ENCODE measurements around the gene IKZF3.

The IKZF3 gene

GRCh38 chr17:39846205-39846604 is 17.9 kb downstream of the IKZF3 start:
- no peak overlapping the region for H2AFZ ChIP-seq (ENCODE audit: low read depth, low read length)
- no peak overlapping the region for H3K4me3 ChIP-seq (ENCODE audit: low read length)
- no peaks in the 10 kb centered on the region for H3K4me1 ChIP-seq (ENCODE audit: insufficient read depth, low read length)
- no peaks in the 10 kb centered on the region for H3K9me3 ChIP-seq (ENCODE audit: low read length)
- no peaks in the 10 kb centered on the region for H3K36me3 ChIP-seq (ENCODE audit: insufficient read depth, low read length)
- peaks cover 22% of the 10 kb centered on the region for H3K27me3 ChIP-seq (ENCODE audit: insufficient read depth, low read length)

- H3K9me3 ChIP-seq (ENCODE audit: low read length): no peaks in the 10 kb centered on the region
- H3K36me3 ChIP-seq (ENCODE audit: insufficient read depth, low read length): no peaks in the 10 kb centered on the region
- H2AFZ ChIP-seq (ENCODE audit: low read depth, low read length): no peak overlapping the region
- no peak overlapping the region for H3K4me3 ChIP-seq (ENCODE audit: low read length)
- no peaks in the 10 kb centered on the region for H3K4me1 ChIP-seq (ENCODE audit: insufficient read depth, low read length)
- H3K27me3 ChIP-seq (ENCODE audit: insufficient read depth, low read length): peaks cover 22% of the 10 kb centered on the region
These were observed 18.9 kb downstream of the IKZF3 start for GRCh38 chr17:39845052-39845846.

- Histone ChIP-seq H3K9me3 (ENCODE audit: low read length) (no peaks in the 10 kb centered on the region), H3K27me3 (ENCODE audit: insufficient read depth, low read length) (peaks cover 12% of the 10 kb centered on the region), H3K36me3 (ENCODE audit: insufficient read depth, low read length) (no peaks in the 10 kb centered on the region), H3K4me3 (ENCODE audit: low read length) (no peak overlapping the region), H3K4me1 (ENCODE audit: insufficient read depth, low read length) (no peaks in the 10 kb centered on the region), H2AFZ (ENCODE audit: low read depth, low read length) (no peak overlapping the region)
These were observed 22.9 kb downstream of the IKZF3 start for GRCh38 chr17:39841134-39841683.

- H3K27me3 ChIP-seq (ENCODE audit: insufficient read depth, low read length): peaks cover 4% of the 10 kb centered on the region
- H3K4me1 ChIP-seq (ENCODE audit: insufficient read depth, low read length): no peaks in the 10 kb centered on the region
- H2AFZ ChIP-seq (ENCODE audit: low read depth, low read length): no peak overlapping the region
- peaks cover 5% of the 10 kb centered on the region for H3K9me3 ChIP-seq (ENCODE audit: low read length)
- no peak overlapping the region for H3K4me3 ChIP-seq (ENCODE audit: low read length)
- no peaks in the 10 kb centered on the region for H3K36me3 ChIP-seq (ENCODE audit: insufficient read depth, low read length)
These were observed 25.3 kb downstream of the IKZF3 start for GRCh38 chr17:39838784-39839183.

- Histone ChIP-seq H3K4me3 (ENCODE audit: low read length) (no peak overlapping the region), H3K36me3 (ENCODE audit: insufficient read depth, low read length) (no peaks in the 10 kb centered on the region), H2AFZ (ENCODE audit: low read depth, low read length) (no peak overlapping the region), H3K4me1 (ENCODE audit: insufficient read depth, low read length) (no peaks in the 10 kb centered on the region), H3K27me3 (ENCODE audit: insufficient read depth, low read length) (peaks cover 1% of the 10 kb centered on the region), H3K9me3 (ENCODE audit: low read length) (peaks cover 5% of the 10 kb centered on the region)
These were observed 26.1 kb downstream of the IKZF3 start for GRCh38 chr17:39838057-39838456.

- Histone ChIP-seq H3K4me3 (ENCODE audit: low read length) (no peak overlapping the region), H3K36me3 (ENCODE audit: insufficient read depth, low read length) (no peaks in the 10 kb centered on the region), H3K9me3 (ENCODE audit: low read length) (peaks cover 5% of the 10 kb centered on the region), H2AFZ (ENCODE audit: low read depth, low read length) (no peak overlapping the region), H3K4me1 (ENCODE audit: insufficient read depth, low read length) (no peaks in the 10 kb centered on the region), H3K27me3 (ENCODE audit: insufficient read depth, low read length) (peaks cover 2% of the 10 kb centered on the region)
These were observed 28.0 kb downstream of the IKZF3 start for GRCh38 chr17:39836117-39836516.

GRCh38 chr17:39835038-39835786 is 28.9 kb downstream of the IKZF3 start:
- no peaks in the 10 kb centered on the region for H3K4me1 ChIP-seq (ENCODE audit: insufficient read depth, low read length)
- H2AFZ ChIP-seq (ENCODE audit: low read depth, low read length): no peak overlapping the region
- H3K4me3 ChIP-seq (ENCODE audit: low read length): no peak overlapping the region
- H3K27me3 ChIP-seq (ENCODE audit: insufficient read depth, low read length): peaks cover 2% of the 10 kb centered on the region
- H3K9me3 ChIP-seq (ENCODE audit: low read length): peaks cover 5% of the 10 kb centered on the region
- H3K36me3 ChIP-seq (ENCODE audit: insufficient read depth, low read length): no peaks in the 10 kb centered on the region

- no peaks in the 10 kb centered on the region for H3K36me3 ChIP-seq (ENCODE audit: insufficient read depth, low read length)
- no peak overlapping the region for H3K4me3 ChIP-seq (ENCODE audit: low read length)
- H3K4me1 ChIP-seq (ENCODE audit: insufficient read depth, low read length): no peaks in the 10 kb centered on the region
- H3K9me3 ChIP-seq (ENCODE audit: low read length): peaks cover 5% of the 10 kb centered on the region
- peaks cover 2% of the 10 kb centered on the region for H3K27me3 ChIP-seq (ENCODE audit: insufficient read depth, low read length)
- H2AFZ ChIP-seq (ENCODE audit: low read depth, low read length): no peak overlapping the region
These were observed 30.1 kb downstream of the IKZF3 start for GRCh38 chr17:39834017-39834416.

GRCh38 chr17:39831588-39831987 is 32.5 kb downstream of the IKZF3 start:
- Histone ChIP-seq H2AFZ (ENCODE audit: low read depth, low read length) (no peak overlapping the region), H3K9me3 (ENCODE audit: low read length) (peaks cover 5% of the 10 kb centered on the region), H3K27me3 (ENCODE audit: insufficient read depth, low read length) (peaks cover 4% of the 10 kb centered on the region), H3K4me1 (ENCODE audit: insufficient read depth, low read length) (no peaks in the 10 kb centered on the region), H3K4me3 (ENCODE audit: low read length) (no peak overlapping the region), H3K36me3 (ENCODE audit: insufficient read depth, low read length) (no peaks in the 10 kb centered on the region)

GRCh38 chr17:39828443-39828842 is 35.7 kb downstream of the IKZF3 start:
- Histone ChIP-seq H3K4me3 (ENCODE audit: low read length) (no peak overlapping the region), H2AFZ (ENCODE audit: low read depth, low read length) (no peak overlapping the region), H3K4me1 (ENCODE audit: insufficient read depth, low read length) (no peaks in the 10 kb centered on the region), H3K36me3 (ENCODE audit: insufficient read depth, low read length) (no peaks in the 10 kb centered on the region), H3K27me3 (ENCODE audit: insufficient read depth, low read length) (peaks cover 4% of the 10 kb centered on the region), H3K9me3 (ENCODE audit: low read length) (peaks cover 6% of the 10 kb centered on the region)

- H3K4me1 ChIP-seq (ENCODE audit: insufficient read depth, low read length): no peaks in the 10 kb centered on the region
- H3K27me3 ChIP-seq (ENCODE audit: insufficient read depth, low read length): peaks cover 2% of the 10 kb centered on the region
- peaks cover 7% of the 10 kb centered on the region for H3K9me3 ChIP-seq (ENCODE audit: low read length)
- no peaks in the 10 kb centered on the region for H3K36me3 ChIP-seq (ENCODE audit: insufficient read depth, low read length)
- H2AFZ ChIP-seq (ENCODE audit: low read depth, low read length): no peak overlapping the region
- H3K4me3 ChIP-seq (ENCODE audit: low read length): no peak overlapping the region
These were observed 37.8 kb downstream of the IKZF3 start for GRCh38 chr17:39826334-39826733.

- Histone ChIP-seq H2AFZ (ENCODE audit: low read depth, low read length) (no peak overlapping the region), H3K36me3 (ENCODE audit: insufficient read depth, low read length) (no peaks in the 10 kb centered on the region), H3K9me3 (ENCODE audit: low read length) (peaks cover 7% of the 10 kb centered on the region), H3K4me3 (ENCODE audit: low read length) (no peak overlapping the region), H3K27me3 (ENCODE audit: insufficient read depth, low read length) (peaks cover 2% of the 10 kb centered on the region), H3K4me1 (ENCODE audit: insufficient read depth, low read length) (no peaks in the 10 kb centered on the region)
These were observed 40.6 kb downstream of the IKZF3 start for GRCh38 chr17:39823407-39824054.

GRCh38 chr17:39822051-39822451 is 42.1 kb downstream of the IKZF3 start:
- H2AFZ ChIP-seq (ENCODE audit: low read depth, low read length): no peak overlapping the region
- H3K9me3 ChIP-seq (ENCODE audit: low read length): peaks cover 7% of the 10 kb centered on the region
- no peaks in the 10 kb centered on the region for H3K36me3 ChIP-seq (ENCODE audit: insufficient read depth, low read length)
- no peaks in the 10 kb centered on the region for H3K27me3 ChIP-seq (ENCODE audit: insufficient read depth, low read length)
- no peak overlapping the region for H3K4me3 ChIP-seq (ENCODE audit: low read length)
- no peaks in the 10 kb centered on the region for H3K4me1 ChIP-seq (ENCODE audit: insufficient read depth, low read length)
